Hematopoietic multipotent progenitor cell treated with erythropoietin and hydrocortisone succinate and interleukin-3 and kit ligand, for 17 days (in vitro differentiated cells): ENCODE results near the gene C1orf198.
"Not testable (repeated sequence)": the region's sequence is repeated elsewhere in the genome, so short reads cannot be mapped to it uniquely, and the experiment has no call there.

Experiments
- DNase-seq: peaks from one replicate; pipeline ENCODE4 v3.0.0-alpha.2; 2015; ENCODE audit warnings: low spot score

C1orf198 gene

DNA sequence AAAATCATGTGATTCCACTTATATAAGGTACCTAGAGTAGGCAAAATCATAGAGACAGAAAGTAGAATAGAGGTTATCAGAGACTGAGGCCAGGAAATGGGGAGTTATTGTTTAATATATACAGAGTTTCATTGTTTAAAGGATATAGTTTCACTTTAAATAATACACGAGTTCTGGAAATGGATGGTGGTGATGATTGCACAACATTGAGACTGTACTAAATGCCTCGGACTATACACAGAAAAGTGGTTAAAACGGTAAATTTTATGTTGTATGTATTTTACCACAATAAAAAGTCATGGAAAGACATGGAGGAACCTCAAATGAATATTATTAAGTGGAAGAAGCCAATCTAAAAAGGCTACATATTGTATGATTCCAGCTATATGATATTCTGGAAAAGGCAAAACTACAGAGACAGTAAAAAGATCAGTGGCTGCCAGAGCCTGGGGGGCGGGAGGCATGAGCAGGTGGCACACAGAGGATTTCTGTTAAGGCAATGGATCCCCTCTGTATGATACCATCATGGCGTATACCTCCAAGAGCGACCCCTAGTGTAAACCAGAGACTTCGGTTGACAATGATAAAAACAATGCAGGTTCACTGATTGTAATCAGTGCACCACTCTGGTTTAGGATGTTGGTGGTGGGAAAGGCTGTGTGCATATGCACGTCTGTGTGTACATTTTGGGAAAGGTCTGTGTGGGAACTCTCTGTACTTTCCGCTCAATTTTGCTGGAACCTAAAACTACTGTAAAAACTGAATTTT is 7.5 kb downstream of the C1orf198 start:
- no peak for DNase-seq

DNA sequence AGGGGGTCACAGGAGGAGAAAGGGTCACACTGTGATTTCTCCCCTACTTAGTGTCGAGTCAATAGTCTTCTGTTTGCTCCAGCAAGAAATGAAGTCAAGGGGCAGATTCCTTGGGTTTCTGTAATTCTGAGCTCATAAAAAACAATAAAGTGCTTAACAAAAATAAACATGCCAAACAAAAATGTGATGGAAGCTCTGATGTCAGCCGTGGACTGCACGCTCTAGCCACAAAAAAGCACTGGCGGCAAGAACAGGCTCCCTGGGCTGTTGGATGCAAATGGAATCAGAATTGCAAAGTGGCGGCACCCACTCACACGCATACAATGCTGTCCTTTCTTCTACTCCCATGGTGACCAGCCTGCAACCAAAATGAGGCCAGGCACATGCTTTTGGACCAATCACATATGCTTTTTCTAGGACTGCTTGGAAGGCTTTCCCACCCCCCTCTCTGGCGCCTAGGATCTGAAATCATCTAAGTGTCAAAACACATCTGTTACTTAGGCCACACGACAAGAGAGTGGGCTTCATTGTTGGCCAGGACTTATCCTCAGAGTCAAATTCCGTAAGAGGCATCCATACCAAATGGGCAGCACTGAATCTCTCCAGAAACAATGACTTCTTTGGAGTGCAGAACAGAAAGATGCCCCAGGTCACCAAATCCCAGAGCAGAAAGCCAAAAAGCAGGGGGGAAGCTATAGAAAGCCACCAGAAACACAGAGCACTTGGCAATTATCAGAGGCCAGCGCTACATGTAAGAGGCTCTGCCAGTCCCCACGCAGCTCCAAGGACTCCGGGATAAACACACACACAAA is 9.2 kb downstream of the C1orf198 start:
- no peak for DNase-seq

DNA sequence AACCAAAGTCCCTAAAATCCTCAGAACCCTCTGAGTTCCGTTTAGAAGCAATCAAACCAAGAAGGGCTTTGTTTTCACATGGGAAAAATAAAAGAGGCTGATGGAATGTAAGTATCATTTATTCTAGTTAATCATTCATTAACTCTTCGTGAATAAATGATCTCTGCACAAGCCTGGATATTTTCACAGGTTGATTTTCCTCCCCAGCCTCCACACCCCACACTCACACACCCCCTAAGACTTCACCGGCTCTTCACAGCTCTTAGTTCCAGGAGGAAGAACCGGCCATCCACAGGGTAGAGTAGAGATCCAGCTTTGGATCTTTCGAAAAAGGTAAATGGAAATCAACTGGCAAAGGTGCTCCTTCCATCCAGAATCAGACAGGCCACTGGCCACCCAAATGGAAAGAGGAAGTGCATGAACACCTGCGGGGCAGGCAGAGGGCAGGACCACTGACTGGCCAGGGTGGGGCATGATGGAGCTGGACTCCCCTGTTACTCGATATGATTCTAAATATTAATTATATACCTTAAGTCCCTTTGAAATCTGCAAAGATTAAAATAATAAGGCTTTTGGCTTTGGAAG is 10.0 kb downstream of the C1orf198 start:
- DNase-seq, result no peak

DNA sequence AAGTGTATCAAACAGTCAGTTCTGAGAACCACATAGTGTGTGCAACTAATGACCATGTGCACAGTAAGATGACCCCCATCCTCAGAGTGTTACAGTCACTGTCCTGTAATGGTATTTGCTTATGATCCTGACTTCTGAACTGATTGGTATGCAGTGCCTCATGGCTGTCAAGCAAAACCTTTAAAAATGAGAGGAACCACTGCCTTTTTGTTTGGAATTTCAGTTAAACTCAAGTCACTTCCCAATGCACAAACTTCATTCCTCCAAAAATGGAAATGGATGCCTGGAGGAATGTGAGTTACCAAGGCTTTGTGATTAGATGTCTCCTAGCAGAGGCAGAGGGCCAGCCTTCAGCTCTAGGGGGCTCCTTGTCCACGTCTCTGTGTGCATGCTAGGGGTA is 10.5 kb downstream of the C1orf198 start:
- DNase-seq, result no peak

DNA sequence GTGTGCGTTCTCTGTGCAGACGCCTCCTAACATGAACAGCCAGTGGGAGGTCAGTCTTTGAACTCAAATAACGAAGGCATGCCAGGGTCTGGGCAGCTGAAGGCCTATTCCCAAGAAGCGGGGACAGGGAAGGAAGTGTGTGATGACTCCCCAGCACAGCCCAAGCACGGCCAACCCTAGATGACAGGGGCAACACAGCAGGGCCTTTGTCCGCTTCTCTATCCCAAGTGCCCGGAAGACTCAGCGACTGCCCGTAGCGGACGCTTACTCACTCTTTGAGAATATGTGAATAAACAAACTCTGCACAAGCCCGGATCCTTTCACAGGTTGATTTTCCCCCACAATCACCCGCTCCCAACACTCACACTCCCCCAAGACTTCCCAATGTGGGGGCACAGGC is 11.2 kb downstream of the C1orf198 start:
- DNase-seq, result no peak

DNA sequence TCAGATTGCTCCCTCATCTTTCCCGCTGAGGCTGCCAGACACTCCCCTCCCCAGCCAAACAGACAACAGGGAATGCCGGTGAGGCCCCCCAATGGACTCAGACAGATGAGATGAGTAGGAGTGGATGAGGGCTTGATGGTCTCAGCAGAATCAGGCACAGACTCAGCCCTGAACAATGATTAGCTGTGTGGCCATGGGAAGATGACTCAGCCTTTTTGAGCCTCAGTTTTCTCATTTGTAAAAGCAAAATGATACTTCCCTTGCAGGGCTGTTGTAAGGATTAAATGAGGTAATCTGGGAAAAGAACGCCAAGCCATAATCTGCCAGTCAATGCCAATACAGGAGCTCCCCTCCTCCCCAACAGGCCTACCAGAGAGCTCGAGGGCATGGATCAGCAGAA is 12.4 kb downstream of the C1orf198 start:
- DNase-seq, result no peak

DNA sequence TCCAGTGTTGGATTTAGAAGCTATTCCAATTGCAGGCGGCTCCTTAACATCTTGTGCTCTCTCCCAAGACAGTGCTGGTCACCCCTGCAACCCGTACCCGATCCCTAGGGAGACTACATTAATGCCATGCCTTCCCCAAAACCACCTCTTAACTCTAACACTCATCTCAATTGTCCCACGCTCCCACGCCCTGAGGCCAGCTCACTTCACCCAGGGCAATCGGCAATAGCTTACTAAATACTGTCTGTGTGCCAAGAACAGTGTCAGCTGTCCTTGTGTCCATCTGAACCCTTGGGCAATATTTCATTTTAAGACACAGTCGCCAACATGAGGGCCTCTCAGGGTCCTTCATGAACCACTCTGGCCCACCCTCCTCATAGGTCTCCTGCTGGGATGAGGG is 13.9 kb downstream of the C1orf198 start:
- DNase-seq, result no peak

DNA sequence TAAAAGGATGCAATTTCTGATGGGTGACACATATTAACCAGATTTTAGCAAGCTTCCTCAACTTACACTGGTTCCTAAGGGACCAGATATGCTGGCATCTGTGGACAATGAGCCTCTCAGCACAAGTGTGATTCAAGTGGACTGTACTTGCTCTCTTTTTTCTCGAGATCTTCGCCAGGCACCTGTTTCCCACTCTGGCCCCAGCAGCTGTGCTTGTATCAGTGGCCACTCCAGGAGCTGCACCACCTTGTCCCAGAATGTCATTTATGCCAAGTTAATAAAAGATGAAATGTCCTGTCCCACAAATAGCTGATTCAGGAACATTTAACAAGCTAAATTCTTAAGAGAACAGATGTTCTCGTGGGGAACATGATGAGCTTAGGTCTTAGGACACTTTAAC is 14.6 kb downstream of the C1orf198 start:
- DNase-seq, result no peak

DNA sequence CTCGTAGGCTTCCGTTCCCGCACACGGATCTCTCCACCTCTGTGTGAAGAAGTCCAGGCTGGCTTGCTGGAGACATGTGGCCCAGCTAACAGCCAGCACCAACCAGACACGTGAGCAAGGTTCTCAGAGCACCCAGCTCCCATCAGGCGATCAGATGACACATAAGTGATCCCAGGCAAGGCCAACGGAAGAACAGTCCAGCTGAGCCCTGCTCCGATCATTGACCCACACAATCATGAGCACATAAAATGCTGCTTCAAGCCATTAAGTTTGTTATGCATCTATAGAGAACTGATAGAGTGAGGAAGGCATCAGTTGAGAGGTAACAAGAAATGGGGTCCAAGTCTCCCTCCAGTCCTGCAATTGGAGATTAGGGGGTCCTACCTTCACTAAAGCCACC is 15.4 kb downstream of the C1orf198 start:
- DNase-seq, result no peak

DNA sequence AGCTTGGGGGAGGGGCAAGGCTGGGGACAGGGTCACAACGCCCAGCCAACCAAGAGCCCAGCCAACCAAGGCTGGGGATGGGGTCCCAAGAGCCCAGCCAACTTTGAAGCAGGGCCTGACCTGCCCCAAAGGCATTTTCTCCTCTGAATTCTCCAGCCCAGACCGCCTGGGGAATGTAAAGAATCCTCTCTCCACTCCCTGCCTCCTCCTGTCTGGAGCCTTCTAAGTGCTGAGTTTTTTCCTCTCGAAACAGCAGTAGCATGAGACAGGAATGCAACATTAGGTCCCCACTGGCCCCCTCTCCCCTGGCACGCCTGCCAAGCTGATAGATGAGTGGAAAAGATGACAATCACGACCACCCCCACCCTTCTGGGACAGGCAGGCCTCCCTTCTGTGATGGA is 17.0 kb downstream of the C1orf198 start:
- DNase-seq, result no peak

DNA sequence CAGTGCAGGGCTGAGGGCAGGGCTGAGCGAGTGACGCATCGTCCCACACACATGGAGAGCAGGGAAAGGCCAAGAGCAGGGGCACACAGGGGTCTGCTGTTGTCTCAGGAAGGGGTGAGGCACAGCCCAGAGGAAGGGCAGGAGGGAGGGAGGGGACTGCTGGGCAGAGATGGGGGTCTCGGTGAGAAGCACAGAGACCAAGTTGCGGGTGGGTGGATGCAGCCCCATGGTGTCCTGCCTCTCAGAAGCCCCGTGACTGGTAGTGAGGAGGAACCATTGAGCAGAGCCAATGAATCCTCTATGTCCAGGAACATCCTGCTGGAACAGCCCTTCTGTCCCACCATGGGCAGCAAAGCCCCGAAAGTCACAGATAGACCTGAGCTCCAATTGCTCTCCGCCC is 17.8 kb downstream of the C1orf198 start:
- no peak for DNase-seq

DNA sequence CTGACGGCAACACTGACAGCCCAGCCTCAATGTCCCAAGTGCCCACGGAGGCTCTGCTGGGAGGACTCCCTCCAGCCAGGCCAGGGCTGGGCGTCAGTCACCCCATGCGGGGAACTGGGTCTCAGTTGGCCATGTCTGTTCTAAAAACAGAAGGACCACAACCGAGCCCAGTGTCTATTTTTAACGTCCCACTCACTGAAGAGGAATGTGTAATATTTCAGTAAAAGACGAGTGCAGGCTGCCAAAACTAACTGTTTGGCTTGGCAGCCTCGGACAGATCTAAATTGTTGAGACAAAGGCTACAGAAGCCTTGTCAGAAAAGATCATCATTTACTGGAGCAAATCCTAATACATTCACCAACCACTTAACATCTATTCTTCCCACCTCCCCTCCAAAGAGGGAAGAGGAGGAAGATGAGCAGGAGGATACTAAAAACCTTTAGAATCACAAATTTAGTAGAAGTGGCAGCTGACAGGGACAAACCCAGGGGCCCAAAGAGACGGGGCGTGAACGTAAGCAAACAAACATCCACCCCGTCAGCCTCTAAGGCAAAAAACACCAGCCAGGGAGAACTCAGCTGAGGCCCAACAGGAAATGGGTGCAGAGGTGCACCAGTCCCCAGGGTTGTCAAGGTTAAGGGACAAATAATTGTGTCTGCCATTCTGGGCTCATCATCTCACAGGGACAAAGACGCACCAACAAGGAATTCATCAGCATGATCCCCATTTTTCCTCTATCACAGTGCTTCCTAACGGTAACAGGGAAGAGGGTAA is 18.7 kb downstream of the C1orf198 start:
- DNase-seq, result no peak

DNA sequence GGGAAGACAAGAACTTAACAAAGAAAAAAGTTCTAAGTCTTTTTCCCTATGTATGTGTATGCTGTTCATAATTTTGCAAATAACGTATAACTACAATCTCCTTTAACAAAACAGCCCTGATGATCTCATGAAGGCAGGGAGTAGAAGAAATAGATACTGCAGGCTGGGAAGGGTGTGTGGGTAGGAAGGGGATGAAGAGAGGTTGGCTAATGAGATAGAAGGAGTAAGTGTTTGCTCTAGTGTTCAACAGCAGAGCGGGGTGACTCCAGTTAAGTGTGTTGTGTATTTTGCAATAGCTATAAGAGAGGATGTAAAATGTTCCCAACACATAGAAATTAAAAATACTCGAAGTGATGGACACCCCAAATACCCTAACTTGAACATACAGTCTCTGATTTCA is 20.1 kb downstream of the C1orf198 start:
- no peak for DNase-seq

DNA sequence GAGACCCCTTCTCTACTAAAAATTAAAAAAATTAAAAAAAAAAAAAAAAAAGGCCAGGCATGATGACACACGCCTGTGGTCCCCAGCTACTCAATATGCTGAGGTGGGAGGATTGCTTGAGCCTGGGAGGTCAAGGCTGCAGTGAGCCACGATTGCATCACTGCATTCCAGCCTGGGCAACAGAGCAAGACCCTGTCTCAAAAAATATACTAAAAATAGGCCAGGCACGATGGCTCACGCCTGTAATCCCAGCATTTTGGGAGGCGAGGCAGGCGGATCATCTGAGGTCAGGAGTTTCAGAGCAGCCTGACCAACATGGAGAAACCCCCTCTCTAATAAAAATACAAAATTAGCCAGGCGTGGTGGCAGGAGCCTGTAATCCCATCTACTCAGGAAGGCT is 23.1 kb downstream of the C1orf198 start:
- DNase-seq, result not testable (repeated sequence)

DNA sequence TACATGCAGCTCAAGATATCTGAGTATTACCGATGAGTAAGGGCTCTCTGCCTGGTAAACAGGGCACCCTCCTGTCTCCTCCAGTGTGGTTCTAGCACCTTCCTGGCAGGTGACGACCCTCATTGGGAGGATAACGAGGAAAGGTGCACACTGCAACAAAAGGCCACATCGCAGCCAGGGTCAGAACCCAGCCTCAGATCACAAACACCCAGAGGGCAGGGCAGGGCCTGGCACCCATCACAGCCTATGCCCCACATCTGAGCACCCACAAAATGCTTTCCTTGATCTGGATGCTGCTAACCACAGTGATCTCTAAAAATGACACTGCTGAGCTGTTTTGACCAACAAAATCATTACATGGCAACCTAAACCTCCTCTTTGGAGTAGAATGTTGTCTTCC is 23.8 kb downstream of the C1orf198 start:
- no peak for DNase-seq

DNA sequence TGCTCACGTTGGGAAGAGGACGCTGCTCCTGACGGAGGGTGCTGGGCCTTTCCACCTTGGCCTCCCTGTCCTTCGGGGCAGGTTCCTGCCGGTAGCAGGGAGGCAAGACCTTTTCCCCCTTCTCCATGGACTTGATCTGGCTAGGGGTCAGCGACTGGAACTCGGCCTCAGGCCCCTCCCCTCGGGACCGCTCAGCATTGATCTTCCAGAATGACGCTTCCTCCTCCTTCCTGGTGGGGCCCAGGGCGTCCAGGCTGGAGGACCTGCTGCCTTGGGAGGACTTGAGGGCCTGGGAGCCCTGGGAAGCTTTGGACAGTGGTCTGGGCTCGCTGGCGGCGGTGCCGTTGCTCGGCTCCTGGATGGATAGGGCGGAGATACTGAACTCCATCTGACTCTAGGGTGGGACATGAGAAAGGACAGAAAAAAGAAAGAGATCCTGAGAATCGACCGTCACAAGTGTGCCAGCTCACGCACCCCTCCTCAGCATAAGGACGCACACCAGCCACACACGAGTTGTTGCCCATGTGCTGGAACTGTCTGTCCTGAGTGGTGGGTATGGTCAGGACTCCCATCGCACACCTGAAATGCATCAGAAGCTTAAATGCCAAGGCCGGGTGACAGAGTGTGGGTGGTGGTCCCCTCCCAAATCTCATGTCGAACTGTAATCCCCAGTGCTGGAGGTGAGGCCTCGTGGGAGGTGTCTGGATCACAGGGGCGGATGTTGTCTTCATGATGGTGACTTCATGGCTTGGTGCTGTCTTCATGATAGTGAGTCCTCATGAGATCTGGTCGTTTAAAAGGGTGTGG is 24.6 kb downstream of the C1orf198 start:
- DNase-seq, result no peak

DNA sequence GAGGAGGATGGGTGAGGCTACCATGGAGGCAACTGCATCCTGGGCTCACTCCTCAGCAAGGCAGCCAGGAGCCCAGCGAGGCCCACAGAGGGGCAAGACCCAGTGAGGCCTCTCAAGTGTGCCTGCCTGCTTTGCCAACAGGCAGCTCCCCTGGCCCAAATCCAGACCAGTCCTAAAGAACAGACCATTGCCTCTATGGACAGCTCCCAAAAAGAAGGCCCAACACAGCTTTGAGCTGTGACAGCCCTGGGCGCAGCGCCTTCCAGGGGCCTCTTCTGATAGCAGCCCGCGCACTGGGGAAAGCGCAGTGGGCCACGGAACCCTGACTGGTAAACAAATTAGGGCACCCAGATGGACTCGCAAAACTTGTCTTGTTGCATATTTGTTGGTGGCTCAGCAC is 25.5 kb downstream of the C1orf198 start:
- no peak for DNase-seq

DNA sequence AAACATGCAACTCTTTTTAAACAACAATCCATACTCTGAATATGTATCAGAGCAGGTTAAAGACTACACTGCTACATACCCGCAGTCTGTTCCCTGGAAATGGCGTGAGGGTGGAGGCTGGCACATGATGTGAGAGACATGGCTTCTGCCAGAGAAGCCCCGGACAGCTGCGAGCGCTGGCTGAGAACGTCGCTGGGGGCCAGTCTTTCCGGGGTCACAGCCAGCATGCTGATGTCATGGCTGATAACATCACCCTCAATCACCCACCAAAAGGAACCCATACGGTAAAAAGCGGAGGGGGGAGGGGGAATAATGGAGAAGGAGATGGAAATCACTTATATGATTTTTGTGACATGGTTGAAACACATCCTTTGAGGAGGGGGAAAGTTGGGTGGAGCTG is 29.1 kb downstream of the C1orf198 start:
- DNase-seq, result no peak

DNA sequence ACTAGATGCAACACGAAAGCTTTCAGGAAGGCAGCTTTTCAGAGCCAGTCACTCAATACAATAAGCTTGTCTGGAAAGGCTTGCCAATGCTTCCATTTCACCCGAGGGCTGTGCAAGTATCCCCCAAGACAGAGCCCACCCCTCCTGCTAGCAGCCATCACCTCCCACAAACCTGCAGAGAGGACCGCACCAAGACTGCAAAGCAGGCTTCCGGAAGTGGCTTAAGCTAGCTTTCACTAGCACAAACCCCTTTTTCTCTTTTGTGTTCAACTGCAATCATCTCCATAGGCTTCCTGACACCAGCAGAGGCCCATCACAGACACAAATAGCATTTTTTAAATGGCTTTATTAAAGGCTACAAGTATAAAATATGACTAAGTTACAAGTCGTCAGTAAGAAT is 31.5 kb downstream of the C1orf198 start:
- DNase-seq, result no peak

DNA sequence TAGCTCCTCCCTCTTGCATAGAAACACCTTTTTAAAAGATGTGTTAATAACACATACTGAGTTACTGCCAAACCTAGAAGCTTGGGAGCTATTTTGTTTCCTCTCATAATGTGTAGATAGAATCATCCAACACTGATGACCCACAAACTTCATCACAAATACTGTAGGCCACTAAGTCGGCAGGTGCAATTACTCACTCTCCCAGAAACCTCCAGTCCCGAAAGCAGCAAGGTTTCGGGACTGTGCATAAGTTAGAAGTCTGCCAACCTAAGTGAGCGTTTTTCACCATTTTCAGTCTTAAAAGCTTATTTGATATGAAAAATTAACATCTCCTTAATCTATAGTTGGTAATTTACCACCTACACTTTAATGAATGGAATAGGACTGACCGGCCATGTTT is 32.0 kb downstream of the C1orf198 start:
- DNase-seq, result no peak

DNA sequence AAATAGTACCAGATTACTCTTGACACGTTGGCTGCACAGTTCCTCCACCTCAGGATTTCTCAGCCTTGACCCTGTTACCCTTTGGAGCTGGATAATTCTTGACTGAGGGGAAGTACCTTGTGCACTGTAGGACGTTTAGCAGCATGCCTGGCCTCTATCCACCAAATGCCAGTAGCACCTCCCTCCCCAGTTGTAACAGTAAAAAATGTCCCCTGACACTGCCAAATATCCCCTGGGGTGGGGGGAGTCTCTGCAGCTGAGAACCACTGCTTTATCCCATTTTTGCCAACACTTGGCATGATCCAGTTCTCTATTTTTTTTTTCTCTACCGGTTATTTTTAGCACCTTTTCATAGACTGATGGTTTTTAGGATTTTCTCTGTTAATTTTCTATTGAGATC is 34.0 kb downstream of the C1orf198 start:
- DNase-seq, result no peak

DNA sequence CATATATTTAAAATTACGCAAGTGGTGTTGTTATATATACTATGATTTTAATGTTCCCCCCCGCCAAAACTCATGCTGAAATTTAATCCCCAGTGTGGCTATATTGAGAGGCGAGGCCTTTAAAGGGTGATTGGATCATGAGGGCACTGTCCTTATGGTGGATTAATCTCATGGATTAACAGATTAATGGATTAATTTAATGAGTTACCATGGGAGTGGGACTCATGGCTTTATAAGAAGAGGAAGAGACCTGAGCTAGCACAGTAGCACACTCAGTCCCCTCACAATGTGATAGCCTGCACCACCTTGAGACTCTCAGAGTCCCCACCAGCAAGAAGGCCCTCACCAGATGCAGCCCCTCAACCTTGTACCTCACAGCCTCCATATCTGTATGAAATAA is 34.8 kb downstream of the C1orf198 start:
- DNase-seq, result no peak
